OCI-LY3 (cell line): Measurements from ENCODE around the gene PCSK5.

ENCODE experiments used
- H2AFZ ChIP-seq: fragments of 200-600, 300-600 bp; shearing (Covaris generic); 2 replicates; pipeline ENCODE4 v1.6.0; 2014; ENCODE audit warnings: antibody characterized with exemption, low read depth, low read length
- H3K27ac ChIP-seq: fragments of 200-600, 300-600 bp; sonication (generic); 2 replicates; pipeline ENCODE4 v1.5.1; 2014; ENCODE audit warnings: mild to moderate bottlenecking, low read length, moderate library complexity, mixed read lengths
- H3K27me3 ChIP-seq: fragments of 200-600, 300-600 bp; sonication (generic); 2 replicates; pipeline ENCODE4 v1.6.1; 2014; ENCODE audit warnings: low read depth, low read length, mixed read lengths
- H3K36me3 ChIP-seq: fragments of 200-600, 300-600 bp; sonication (generic); replicated peaks from 2 replicates; pipeline ENCODE3; 2014; ENCODE audit warnings: low read depth, low read length, mixed read lengths
- H3K4me1 ChIP-seq: fragments of 300-600, 200-600 bp; sonication (generic); 2 replicates; pipeline ENCODE4 v1.6.1; 2014; ENCODE audit warnings: low read length, mixed read lengths
- H3K4me2 ChIP-seq: fragments of 200-600, 300-600 bp; sonication (generic); 2 replicates; pipeline ENCODE4 v1.6.1; 2014; ENCODE audit warnings: low read length, mixed read lengths
- H3K4me3 ChIP-seq: fragments of 300-600, 200-600 bp; sonication (generic); 2 replicates; pipeline ENCODE4 v1.5.1; 2014; ENCODE audit warnings: antibody characterized with exemption, mild to moderate bottlenecking, low read length, moderate library complexity
- H3K79me2 ChIP-seq: fragments of 300-600, 200-600 bp; shearing (Covaris generic); 2 replicates; pipeline ENCODE4 v1.6.1; 2014; ENCODE audit warnings: mild to moderate bottlenecking, low read length, mixed read lengths
- H3K9ac ChIP-seq: fragments of 300-600, 200-600 bp; shearing (Covaris generic); 2 replicates; pipeline ENCODE4 v1.6.0; 2014; ENCODE audit warnings: mild to moderate bottlenecking, low read length, moderate library complexity
- H3K9me3 ChIP-seq: fragments of 200-600, 300-600 bp; shearing (Covaris generic); 2 replicates; pipeline ENCODE4 v1.6.1; 2014; ENCODE audit warnings: low read length, mixed read lengths; ENCODE audit not compliant: insufficient read depth
- H4K20me1 ChIP-seq: fragments of 200-600, 300-600 bp; sonication (generic); 2 replicates; pipeline ENCODE4 v1.6.1; 2016; ENCODE audit warnings: low read length, mixed read lengths; ENCODE audit not compliant: insufficient read depth
- EZH2phosphoT487 ChIP-seq: fragments of 200-600 bp; shearing (Covaris generic); IDR thresholded peaks from 2 replicates; pipeline ENCODE4 v1.6.1; 2018; ENCODE audit warnings: antibody characterized with exemption, mixed run types, low read depth
- TF ChIP-seq, protein P1 (sequence below): fragments of 200-600, 300-600 bp; sonication (generic); IDR thresholded peaks from 2 replicates; pipeline ENCODE4 v1.5.1; 2014; ENCODE audit warnings: antibody characterized with exemption, low read length, low read depth

Gene PCSK5

DNA sequence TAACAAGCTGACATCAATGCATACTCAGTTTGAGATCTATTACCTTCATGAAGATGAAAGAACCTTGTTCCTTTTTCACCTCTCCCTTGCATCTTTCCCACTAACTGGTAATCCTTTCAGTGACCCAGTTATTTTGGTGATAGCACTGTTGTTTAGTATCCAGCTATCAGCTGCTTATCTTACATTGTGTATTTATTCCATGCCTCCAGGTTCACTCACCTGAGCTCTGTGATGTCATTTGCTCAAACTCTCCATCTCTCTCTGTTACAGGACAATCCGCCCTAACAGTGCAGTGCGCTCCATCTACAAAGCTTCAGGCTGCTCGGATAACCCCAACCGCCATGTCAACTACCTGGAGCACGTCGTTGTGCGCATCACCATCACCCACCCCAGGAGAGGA is 268.2 kb downstream of the PCSK5 start:
- no peaks in the 10 kb centered on the region for H3K9me3 ChIP-seq
- no peak overlapping the region for H2AFZ ChIP-seq
- no peak overlapping the region for H3K4me2 ChIP-seq
- no peaks in the 10 kb centered on the region for H4K20me1 ChIP-seq
- TF ChIP-seq, protein P1, sequence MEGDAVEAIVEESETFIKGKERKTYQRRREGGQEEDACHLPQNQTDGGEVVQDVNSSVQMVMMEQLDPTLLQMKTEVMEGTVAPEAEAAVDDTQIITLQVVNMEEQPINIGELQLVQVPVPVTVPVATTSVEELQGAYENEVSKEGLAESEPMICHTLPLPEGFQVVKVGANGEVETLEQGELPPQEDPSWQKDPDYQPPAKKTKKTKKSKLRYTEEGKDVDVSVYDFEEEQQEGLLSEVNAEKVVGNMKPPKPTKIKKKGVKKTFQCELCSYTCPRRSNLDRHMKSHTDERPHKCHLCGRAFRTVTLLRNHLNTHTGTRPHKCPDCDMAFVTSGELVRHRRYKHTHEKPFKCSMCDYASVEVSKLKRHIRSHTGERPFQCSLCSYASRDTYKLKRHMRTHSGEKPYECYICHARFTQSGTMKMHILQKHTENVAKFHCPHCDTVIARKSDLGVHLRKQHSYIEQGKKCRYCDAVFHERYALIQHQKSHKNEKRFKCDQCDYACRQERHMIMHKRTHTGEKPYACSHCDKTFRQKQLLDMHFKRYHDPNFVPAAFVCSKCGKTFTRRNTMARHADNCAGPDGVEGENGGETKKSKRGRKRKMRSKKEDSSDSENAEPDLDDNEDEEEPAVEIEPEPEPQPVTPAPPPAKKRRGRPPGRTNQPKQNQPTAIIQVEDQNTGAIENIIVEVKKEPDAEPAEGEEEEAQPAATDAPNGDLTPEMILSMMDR, result no peak
- no peak for TF ChIP-seq EZH2phosphoT487
- H3K4me3 ChIP-seq, result no peak overlapping the region
- no peaks in the 10 kb centered on the region for H3K79me2 ChIP-seq
- 0 out of 2 replicates have a peak, but pooled peaks cover 2% of the 10 kb centered on the region for H3K27me3 ChIP-seq
- no peaks in the 10 kb centered on the region for H3K36me3 ChIP-seq
- H3K27ac ChIP-seq, result no peak overlapping the region
- no peak overlapping the region for H3K9ac ChIP-seq
- H3K4me1 ChIP-seq, result no peaks in the 10 kb centered on the region

DNA sequence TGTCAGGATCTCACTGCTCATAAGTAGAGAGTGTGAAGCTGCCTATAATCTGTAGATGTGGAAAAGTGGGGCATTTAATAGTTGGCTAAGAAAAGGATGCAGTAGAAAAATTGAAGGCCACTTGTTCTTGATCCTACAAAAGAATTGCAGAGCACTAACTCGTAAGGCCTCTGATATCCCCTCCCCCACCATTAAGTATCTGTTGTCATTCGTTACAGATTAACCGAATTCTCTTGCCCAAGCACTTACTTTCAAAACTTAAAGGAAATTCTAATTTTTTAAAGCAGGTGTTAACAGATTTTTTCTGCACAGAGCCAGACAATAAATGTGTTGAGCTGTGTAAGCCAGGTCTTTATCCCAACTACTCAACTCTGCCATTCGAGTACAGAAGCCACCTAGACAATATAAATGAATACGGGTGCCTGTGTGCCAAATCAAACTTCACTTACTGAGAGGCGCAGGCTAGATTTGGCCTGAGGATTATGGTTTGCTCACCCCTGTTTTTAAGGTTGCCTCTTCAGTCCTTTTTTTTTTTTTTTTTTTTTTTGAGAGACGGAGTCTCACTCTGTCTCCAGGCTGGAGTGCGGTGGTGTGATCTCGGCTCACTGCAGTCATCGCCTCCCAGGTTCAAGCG is 268.9 kb downstream of the PCSK5 start:
- TF ChIP-seq EZH2phosphoT487, result no peak
- TF ChIP-seq, protein P1, result no peak
- Histone ChIP-seq H3K36me3 (no peaks in the 10 kb centered on the region), H3K27ac (no peak overlapping the region), H3K9ac (no peak overlapping the region), H3K79me2 (no peaks in the 10 kb centered on the region), H3K27me3 (no peaks in the 10 kb centered on the region), H4K20me1 (no peaks in the 10 kb centered on the region), H3K4me1 (no peaks in the 10 kb centered on the region), H3K4me2 (no peak overlapping the region), H2AFZ (no peak overlapping the region), H3K9me3 (no peaks in the 10 kb centered on the region), H3K4me3 (no peak overlapping the region)

DNA sequence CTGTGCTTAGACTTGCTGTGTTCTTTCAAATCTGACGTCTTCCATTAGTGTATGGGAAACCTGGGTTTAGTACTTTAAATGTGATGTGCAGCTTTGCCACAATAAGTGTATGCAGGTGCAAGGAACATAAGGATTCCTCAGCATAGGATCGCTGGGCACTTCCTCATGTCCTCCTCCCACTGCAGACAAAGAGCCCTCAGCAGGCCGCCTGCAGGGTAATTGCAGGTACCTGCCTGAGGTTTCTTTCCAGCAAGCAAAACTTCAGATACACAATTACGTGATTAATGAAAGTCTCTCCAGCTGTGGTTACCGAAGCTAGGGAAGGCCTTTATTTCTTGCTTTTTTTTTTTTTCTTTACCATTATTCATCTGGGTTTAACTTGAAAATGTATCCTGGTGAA is 270.6 kb downstream of the PCSK5 start:
- H3K36me3 ChIP-seq, result no peaks in the 10 kb centered on the region
- no peaks in the 10 kb centered on the region for H3K4me1 ChIP-seq
- H2AFZ ChIP-seq, result no peak overlapping the region
- TF ChIP-seq, protein P1, result no peak
- no peak for TF ChIP-seq EZH2phosphoT487
- no peak overlapping the region for H3K27ac ChIP-seq
- H3K4me3 ChIP-seq, result no peak overlapping the region
- H3K79me2 ChIP-seq, result no peaks in the 10 kb centered on the region
- no peak overlapping the region for H3K9ac ChIP-seq
- peaks cover 9% of the 10 kb centered on the region for H3K27me3 ChIP-seq
- no peaks in the 10 kb centered on the region for H3K9me3 ChIP-seq
- H3K4me2 ChIP-seq, result no peak overlapping the region
- H4K20me1 ChIP-seq, result no peaks in the 10 kb centered on the region

DNA sequence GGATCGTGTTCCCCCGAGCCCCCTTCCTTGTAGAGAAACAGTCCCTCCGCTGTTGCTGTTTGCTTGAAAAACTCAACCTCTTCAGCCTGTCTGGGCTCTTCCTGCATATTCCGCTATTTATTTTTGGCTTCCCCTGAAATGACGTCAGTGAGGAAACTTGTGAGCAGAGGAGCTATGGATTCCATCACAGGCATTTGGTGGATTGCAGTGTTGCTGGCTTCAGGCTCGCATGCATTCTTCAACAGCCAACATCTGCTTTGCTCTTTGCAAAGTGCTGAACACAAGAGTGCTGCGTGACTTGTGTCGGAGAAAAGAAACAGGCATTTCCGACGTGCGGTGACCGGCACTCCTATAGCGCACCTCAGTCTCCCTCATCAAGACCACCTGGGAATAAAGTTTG is 271.1 kb downstream of the PCSK5 start:
- TF ChIP-seq, protein P1, result no peak
- no peak for TF ChIP-seq EZH2phosphoT487
- Histone ChIP-seq H3K9ac (no peak overlapping the region), H3K9me3 (no peaks in the 10 kb centered on the region), H3K27me3 (peaks cover 13% of the 10 kb centered on the region), H3K36me3 (no peaks in the 10 kb centered on the region), H4K20me1 (no peaks in the 10 kb centered on the region), H3K27ac (no peak overlapping the region), H3K4me1 (no peaks in the 10 kb centered on the region), H3K4me3 (no peak overlapping the region), H3K79me2 (no peaks in the 10 kb centered on the region), H3K4me2 (no peak overlapping the region), H2AFZ (no peak overlapping the region)
